Skeletal muscle tissue (tissue), 4 donors: ENCODE data around the gene MST1. TPM values are rescaled to one million over a fixed set of nuclear protein-coding genes. Genes with fewer than 3 reads are reported as not detected.

ENCODE experiments used
- H3K27ac ChIP-seq: one replicate; pipeline ENCODE4 v1.7.0; 2013; ENCODE audit warnings: mild to moderate bottlenecking, low read depth, low read length, inconsistent platforms
- H3K27me3 ChIP-seq, 3 donors: one replicate each; pipeline ENCODE4 v1.7.0; 2013; ENCODE audit warnings: low read length in 3 of 3; ENCODE audit not compliant: control insufficient read depth in 3 of 3, insufficient read depth in 3 of 3
- H3K36me3 ChIP-seq, 3 donors: one replicate each; pipeline ENCODE4 v1.7.0; 2013; ENCODE audit warnings: low read length in 3 of 3; ENCODE audit not compliant: control insufficient read depth in 3 of 3, insufficient read depth in 3 of 3
- H3K4me1 ChIP-seq, 3 donors: one replicate each; pipeline ENCODE4 v1.7.0; 2013; ENCODE audit warnings: low read length in 3 of 3, mild to moderate bottlenecking in 3 of 3; ENCODE audit not compliant: control insufficient read depth in 3 of 3, insufficient read depth in 3 of 3
- H3K4me3 ChIP-seq, 3 donors: one replicate each; pipeline ENCODE4 v1.7.0; 2013; ENCODE audit warnings: low read length in 3 of 3
- H3K9ac ChIP-seq, 3 donors: one replicate each; pipeline ENCODE4 v1.7.0; 2013; ENCODE audit warnings: low read length in 3 of 3, mild to moderate bottlenecking in 3 of 3, moderate library complexity in 2 of 3, low read depth in 1 of 3
- H3K9me3 ChIP-seq, 3 donors: one replicate each; pipeline ENCODE4 v1.7.0; 2013; ENCODE audit warnings: low read length in 3 of 3; ENCODE audit not compliant: control insufficient read depth in 3 of 3
- total RNA-seq: library from RNA; depleted of rRNA; stranded (reverse); fragments of >200 nt; gene quantifications from one replicate; pipeline ENCODE4 v1.2.3, GENCODE V29; 2014
- donor health status: Osteomylitis.

MST1 gene
- total RNA-seq, 1 donor from 2014 or later: 1.6 TPM

DNA sequence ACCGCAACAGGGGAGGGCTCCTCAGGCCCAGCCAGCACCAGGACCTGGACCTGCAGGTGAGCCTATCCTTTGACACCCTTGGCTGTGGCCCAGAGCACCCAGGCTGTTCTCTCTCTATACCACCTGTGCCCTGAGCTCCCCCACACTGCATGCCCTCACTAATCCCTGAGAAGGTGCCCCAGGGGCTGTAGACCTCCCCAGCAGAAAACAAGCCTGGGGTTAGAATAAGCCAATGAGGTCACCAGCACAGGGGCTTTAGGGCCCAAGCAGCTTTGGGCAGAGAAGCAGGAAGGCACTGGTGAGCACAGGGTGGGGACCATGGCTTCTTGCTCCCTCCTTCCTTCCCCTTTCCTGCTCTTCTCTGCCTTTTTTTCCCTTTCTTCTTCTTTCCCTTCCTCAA lies 25.4 kb downstream of the MST1 start:
- Histone ChIP-seq H3K27ac (no peak overlapping the region), H3K9me3 (no peaks in the 10 kb centered on the region), H3K27me3 (peaks cover 6 to 22% (median 9%) of the 10 kb centered on the region in 3 donors), H3K4me3 (no peak overlapping the region), H3K4me1 (peaks cover 0 to 2% (median 0%) of the 10 kb centered on the region in 3 donors), H3K9ac (no peak overlapping the region), H3K36me3 (no peaks in the 10 kb centered on the region)

- no peaks in the 10 kb centered on the region for H3K9me3 ChIP-seq
- H3K4me3 ChIP-seq: no peak overlapping the region
- no peaks in the 10 kb centered on the region for H3K36me3 ChIP-seq
- peaks cover 4 to 16% (median 8%) of the 10 kb centered on the region in 3 donors for H3K27me3 ChIP-seq
- no peak overlapping the region for H3K27ac ChIP-seq
- H3K9ac ChIP-seq: no peak overlapping the region
- no peaks in the 10 kb centered on the region for H3K4me1 ChIP-seq
Measured at GRCh38 chr3:49662720-49663413, 26.4 kb downstream of the MST1 start.

- Histone ChIP-seq H3K36me3 (no peaks in the 10 kb centered on the region), H3K9ac (no peak overlapping the region), H3K27me3 (peaks cover 0 to 19% (median 4%) of the 10 kb centered on the region in 3 donors), H3K4me3 (no peak overlapping the region), H3K4me1 (peaks cover 0 to under 1% (median 0%) of the 10 kb centered on the region in 3 donors), H3K27ac (no peak overlapping the region), H3K9me3 (no peaks in the 10 kb centered on the region)
Measured at GRCh38 chr3:49662021-49662420, 27.3 kb downstream of the MST1 start.

- Histone ChIP-seq H3K9me3 (no peaks in the 10 kb centered on the region), H3K4me3 (no peak overlapping the region), H3K27ac (no peak overlapping the region), H3K9ac (no peak overlapping the region), H3K27me3 (peaks cover 0 to 26% (median 4%) of the 10 kb centered on the region in 3 donors), H3K36me3 (no peaks in the 10 kb centered on the region), H3K4me1 (peaks cover 0 to 4% (median 2%) of the 10 kb centered on the region in 3 donors)
Measured at GRCh38 chr3:49661281-49661680, 28.0 kb downstream of the MST1 start.

- Histone ChIP-seq H3K9ac (no peak overlapping the region), H3K27ac (no peak overlapping the region), H3K36me3 (no peaks in the 10 kb centered on the region), H3K4me3 (no peak overlapping the region), H3K9me3 (no peaks in the 10 kb centered on the region), H3K27me3 (peaks cover 0 to 17% (median 4%) of the 10 kb centered on the region in 3 donors), H3K4me1 (peaks cover 0 to 4% (median 2%) of the 10 kb centered on the region in 3 donors)
Measured at GRCh38 chr3:49659756-49660155, 29.5 kb downstream of the MST1 start.

DNA sequence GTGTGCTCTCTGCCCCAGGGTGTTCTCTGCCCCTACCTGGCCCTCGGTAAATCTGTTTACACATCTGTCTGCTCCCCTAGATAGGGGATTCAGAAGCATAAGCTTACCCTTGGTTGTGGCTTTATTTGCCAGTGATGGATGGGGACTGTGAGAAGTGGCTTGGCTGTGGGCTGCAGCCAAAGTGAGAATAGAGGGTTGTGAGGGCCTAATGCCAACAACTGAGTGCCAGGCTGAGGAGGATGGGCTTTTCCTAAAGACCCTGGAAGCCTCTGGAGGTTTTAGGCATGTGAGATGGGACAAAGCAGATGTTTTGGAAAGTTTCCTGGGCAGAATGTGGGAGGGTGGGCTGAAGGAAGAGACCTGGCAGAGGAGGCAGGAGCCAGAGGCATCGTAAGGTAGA lies 30.6 kb downstream of the MST1 start:
- H3K4me3 ChIP-seq: no peak overlapping the region
- H3K27ac ChIP-seq: no peak overlapping the region
- no peaks in the 10 kb centered on the region for H3K36me3 ChIP-seq
- H3K9me3 ChIP-seq: no peaks in the 10 kb centered on the region
- H3K9ac ChIP-seq: no peak overlapping the region
- peaks cover 0 to 4% (median 2%) of the 10 kb centered on the region in 3 donors for H3K4me1 ChIP-seq
- H3K27me3 ChIP-seq: peaks cover 0 to 17% (median 4%) of the 10 kb centered on the region in 3 donors

DNA sequence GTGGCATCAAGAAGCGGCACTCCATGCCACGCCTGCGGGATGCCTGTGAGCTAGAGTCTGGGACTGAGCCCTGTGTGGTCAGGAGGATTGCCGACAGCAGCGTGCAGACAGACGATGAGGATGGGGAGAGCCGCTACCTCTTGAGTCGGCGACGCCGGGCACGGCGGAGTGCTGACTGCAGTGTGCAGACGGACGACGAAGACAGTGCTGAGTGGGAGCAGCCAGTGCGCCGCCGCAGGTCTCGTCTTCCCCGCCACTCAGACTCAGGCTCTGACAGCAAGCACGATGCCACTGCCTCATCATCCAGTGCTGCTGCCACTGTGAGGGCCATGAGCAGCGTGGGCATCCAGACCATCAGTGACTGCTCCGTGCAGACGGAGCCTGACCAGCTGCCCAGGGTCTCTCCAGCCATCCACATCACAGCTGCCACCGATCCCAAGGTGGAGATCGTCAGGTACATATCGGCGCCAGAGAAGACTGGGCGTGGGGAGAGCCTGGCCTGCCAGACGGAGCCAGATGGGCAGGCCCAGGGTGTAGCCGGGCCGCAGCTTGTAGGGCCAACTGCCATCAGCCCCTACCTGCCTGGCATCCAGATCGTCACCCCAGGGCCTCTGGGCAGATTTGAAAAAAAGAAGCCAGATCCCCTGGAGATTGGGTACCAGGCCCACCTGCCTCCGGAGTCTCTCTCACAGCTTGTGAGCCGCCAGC lies 31.9 kb downstream of the MST1 start:
- peak overlapping the region in 1 of 3 donors; percentile 25 for H3K9ac ChIP-seq
- peaks cover 0 to 4% (median 2%) of the 10 kb centered on the region in 3 donors for H3K4me1 ChIP-seq
- H3K27ac ChIP-seq: no peak overlapping the region

GRCh38 chr3:49656541-49657112 lies 32.6 kb downstream of the MST1 start:
- Histone ChIP-seq H3K36me3 (no peaks in the 10 kb centered on the region), H3K9ac (peak overlapping the region in 1 of 3 donors; percentile 25), H3K9me3 (no peaks in the 10 kb centered on the region), H3K27ac (no peak overlapping the region), H3K4me1 (peaks cover 0 to 4% (median 2%) of the 10 kb centered on the region in 3 donors), H3K4me3 (peak overlapping the region in 1 of 3 donors; percentile 6), H3K27me3 (peaks cover 0 to 17% (median 4%) of the 10 kb centered on the region in 3 donors)

More for the DNA sequence above, 31.9 kb downstream of the MST1 start:
- Histone ChIP-seq H3K4me3 (no peak overlapping the region), H3K27me3 (peaks cover 0 to 17% (median 4%) of the 10 kb centered on the region in 3 donors), H3K36me3 (no peaks in the 10 kb centered on the region), H3K9me3 (no peaks in the 10 kb centered on the region)

- no peaks in the 10 kb centered on the region for H3K36me3 ChIP-seq
- H3K9me3 ChIP-seq: no peaks in the 10 kb centered on the region
- H3K9ac ChIP-seq: no peak overlapping the region
- peaks cover 0 to 14% (median 4%) of the 10 kb centered on the region in 3 donors for H3K27me3 ChIP-seq
- H3K4me3 ChIP-seq: no peak overlapping the region
- peaks cover 0 to 4% (median 2%) of the 10 kb centered on the region in 3 donors for H3K4me1 ChIP-seq
- no peak overlapping the region for H3K27ac ChIP-seq
Measured at GRCh38 chr3:49655731-49656285, 33.5 kb downstream of the MST1 start.
